ENCODE data around the gene PLD3. TPM values are rescaled to one million over a fixed set of nuclear protein-coding genes. Genes with fewer than 3 reads are reported as not detected.
A peak's percentile ranks its signal among the peaks of the same experiment; 100 is the strongest.

The PLD3 gene
- total and polyA plus RNA-seq, 2 donors (not counting 1 experiment from before 2014, with no cell fraction given): 208 to 230 TPM

DNA sequence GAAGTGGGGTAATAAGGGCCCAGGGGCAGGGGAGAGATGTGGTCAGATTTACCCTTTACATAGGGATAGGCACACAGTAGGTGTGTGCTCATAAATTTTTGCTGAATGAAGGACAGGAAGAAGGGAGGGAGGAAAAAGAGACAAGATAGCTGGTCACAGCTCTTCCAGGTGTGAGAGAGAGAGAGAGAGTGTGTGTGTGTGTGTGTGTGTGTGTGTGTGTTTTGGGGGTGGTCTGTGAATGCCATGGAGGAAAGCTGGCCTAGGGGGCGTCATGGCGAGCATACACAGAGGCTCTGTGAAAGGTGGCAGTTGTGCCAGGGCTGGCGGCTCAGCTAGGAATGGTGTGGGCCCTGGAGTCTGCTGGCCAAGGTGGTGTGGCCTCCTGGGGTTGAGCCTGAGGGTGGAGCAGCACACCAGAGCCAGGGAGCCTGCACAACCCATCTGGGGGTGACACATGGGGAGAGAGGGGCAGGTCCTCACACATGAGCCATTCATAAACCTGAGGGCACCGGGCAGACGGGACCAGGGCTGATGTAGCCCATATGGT lies 70.6 kb downstream of the PLD3 start:
- no peak for TF ChIP-seq EZH2 (IDR thresholded peaks at IDR 0.05; ENCODE audit: low read length, missing control alignments)
- TF ChIP-seq, protein P1, sequence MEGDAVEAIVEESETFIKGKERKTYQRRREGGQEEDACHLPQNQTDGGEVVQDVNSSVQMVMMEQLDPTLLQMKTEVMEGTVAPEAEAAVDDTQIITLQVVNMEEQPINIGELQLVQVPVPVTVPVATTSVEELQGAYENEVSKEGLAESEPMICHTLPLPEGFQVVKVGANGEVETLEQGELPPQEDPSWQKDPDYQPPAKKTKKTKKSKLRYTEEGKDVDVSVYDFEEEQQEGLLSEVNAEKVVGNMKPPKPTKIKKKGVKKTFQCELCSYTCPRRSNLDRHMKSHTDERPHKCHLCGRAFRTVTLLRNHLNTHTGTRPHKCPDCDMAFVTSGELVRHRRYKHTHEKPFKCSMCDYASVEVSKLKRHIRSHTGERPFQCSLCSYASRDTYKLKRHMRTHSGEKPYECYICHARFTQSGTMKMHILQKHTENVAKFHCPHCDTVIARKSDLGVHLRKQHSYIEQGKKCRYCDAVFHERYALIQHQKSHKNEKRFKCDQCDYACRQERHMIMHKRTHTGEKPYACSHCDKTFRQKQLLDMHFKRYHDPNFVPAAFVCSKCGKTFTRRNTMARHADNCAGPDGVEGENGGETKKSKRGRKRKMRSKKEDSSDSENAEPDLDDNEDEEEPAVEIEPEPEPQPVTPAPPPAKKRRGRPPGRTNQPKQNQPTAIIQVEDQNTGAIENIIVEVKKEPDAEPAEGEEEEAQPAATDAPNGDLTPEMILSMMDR (conservative IDR thresholded peaks at IDR 0.05 in 1 of 2, IDR thresholded peaks at IDR 0.05 in 1 of 2; ENCODE audit: low read depth in 1 of 2, low read length in 2 of 2): no peak

DNA sequence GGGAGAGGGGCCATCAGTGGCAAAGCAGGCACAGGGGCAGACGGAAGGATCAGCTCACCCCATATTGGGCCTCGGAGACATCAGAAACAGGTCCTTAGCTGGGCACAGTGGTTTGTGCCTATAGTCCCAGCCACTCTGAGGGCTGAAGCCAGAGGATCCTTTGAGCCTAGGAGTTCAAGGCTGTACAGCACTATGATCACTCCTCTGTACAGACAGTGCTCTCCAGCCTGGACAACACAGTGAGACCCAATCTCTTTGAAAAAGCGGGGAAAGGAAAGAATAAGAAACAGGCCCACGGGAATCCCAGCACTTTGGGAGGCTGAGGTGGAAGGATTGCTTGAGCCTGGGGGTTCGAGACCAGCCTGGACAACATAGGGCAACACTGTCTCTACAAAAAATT lies 71.3 kb downstream of the PLD3 start:
- Histone ChIP-seq H3K4me1 (ENCODE audit: control insufficient read depth, extremely low read depth, insufficient read depth, low read length) (peaks cover 12% of the 10 kb centered on the region), H3K27ac (ENCODE audit: insufficient read depth, low read length) (no peak overlapping the region), H3K4me3 (replicated peaks in 1 of 4; ENCODE audit: control extremely low read depth in 1 of 4, insufficient read depth in 1 of 4, low read depth in 3 of 4, low read length in 4 of 4) (no peak overlapping the region), H4K20me1 (ENCODE audit: control insufficient read depth, extremely low read depth, insufficient read depth, low read length) (no peaks in the 10 kb centered on the region), H3K4me2 (ENCODE audit: extremely low read depth, insufficient read depth, low read length) (no peak overlapping the region), H2AFZ (ENCODE audit: low read length) (no peak overlapping the region), H3K27me3 (ENCODE audit: control insufficient read depth, insufficient read depth, low read length) (no peaks in the 10 kb centered on the region), H3K79me2 (ENCODE audit: control insufficient read depth, insufficient read depth, low read length) (peaks cover 27% of the 10 kb centered on the region), H3K36me3 (ENCODE audit: control insufficient read depth, insufficient read depth, low read length) (peaks cover 9% of the 10 kb centered on the region), H3K9ac (ENCODE audit: insufficient read depth, low read length) (no peak overlapping the region), H3K9me3 (ENCODE audit: control insufficient read depth, insufficient read depth, low read depth, low read length) (no peaks in the 10 kb centered on the region)
- TF ChIP-seq, protein P1 (conservative IDR thresholded peaks at IDR 0.05 in 1 of 2, IDR thresholded peaks at IDR 0.05 in 1 of 2; ENCODE audit: low read depth in 1 of 2, low read length in 2 of 2): no peak
- no peak for TF ChIP-seq EZH2 (IDR thresholded peaks at IDR 0.05; ENCODE audit: low read length, missing control alignments)
- DNase-seq (ENCODE audit: low read depth in 2 of 2): no peak

More for the DNA sequence above, 70.6 kb downstream of the PLD3 start:
- Histone ChIP-seq H3K36me3 (ENCODE audit: control insufficient read depth, insufficient read depth, low read length) (peaks cover 9% of the 10 kb centered on the region), H3K9me3 (ENCODE audit: control insufficient read depth, insufficient read depth, low read depth, low read length) (no peaks in the 10 kb centered on the region), H4K20me1 (ENCODE audit: control insufficient read depth, extremely low read depth, insufficient read depth, low read length) (no peaks in the 10 kb centered on the region), H3K9ac (ENCODE audit: insufficient read depth, low read length) (no peak overlapping the region), H3K27me3 (ENCODE audit: control insufficient read depth, insufficient read depth, low read length) (no peaks in the 10 kb centered on the region), H3K4me1 (ENCODE audit: control insufficient read depth, extremely low read depth, insufficient read depth, low read length) (peaks cover 12% of the 10 kb centered on the region), H3K4me2 (ENCODE audit: extremely low read depth, insufficient read depth, low read length) (no peak overlapping the region), H3K79me2 (ENCODE audit: control insufficient read depth, insufficient read depth, low read length) (peaks cover 20% of the 10 kb centered on the region), H3K27ac (ENCODE audit: insufficient read depth, low read length) (no peak overlapping the region), H3K4me3 (replicated peaks in 1 of 4; ENCODE audit: control extremely low read depth in 1 of 4, insufficient read depth in 1 of 4, low read depth in 3 of 4, low read length in 4 of 4) (no peak overlapping the region), H2AFZ (ENCODE audit: low read length) (no peak overlapping the region)
- no peak for DNase-seq (ENCODE audit: low read depth in 2 of 2)

DNA sequence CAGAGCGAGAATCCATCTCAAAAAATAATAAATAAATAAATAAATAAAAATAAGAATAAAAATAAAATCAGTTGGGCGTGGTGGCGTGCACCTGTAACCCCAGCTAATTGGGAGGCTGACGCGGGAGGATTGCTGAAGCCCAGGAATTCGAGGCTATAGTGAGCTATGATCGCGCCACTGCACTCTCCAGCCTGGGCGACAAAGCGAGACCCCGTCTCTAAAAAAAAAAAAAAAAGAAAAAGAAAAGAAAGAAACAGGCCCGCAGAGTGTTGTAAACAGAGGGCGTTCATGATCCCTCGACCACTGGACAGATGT lies 71.9 kb downstream of the PLD3 start:
- Histone ChIP-seq H3K9me3 (ENCODE audit: control insufficient read depth, insufficient read depth, low read depth, low read length) (no peaks in the 10 kb centered on the region), H3K4me2 (ENCODE audit: extremely low read depth, insufficient read depth, low read length) (peak overlapping the region; percentile 9), H3K36me3 (ENCODE audit: control insufficient read depth, insufficient read depth, low read length) (peaks cover 9% of the 10 kb centered on the region), H2AFZ (ENCODE audit: low read length) (no peak overlapping the region), H3K4me3 (replicated peaks in 1 of 4; ENCODE audit: control extremely low read depth in 1 of 4, insufficient read depth in 1 of 4, low read depth in 3 of 4, low read length in 4 of 4) (peak overlapping the region; percentile 22 to 73 (median 50)), H3K79me2 (ENCODE audit: control insufficient read depth, insufficient read depth, low read length) (peaks cover 31% of the 10 kb centered on the region), H4K20me1 (ENCODE audit: control insufficient read depth, extremely low read depth, insufficient read depth, low read length) (no peaks in the 10 kb centered on the region), H3K27me3 (ENCODE audit: control insufficient read depth, insufficient read depth, low read length) (no peaks in the 10 kb centered on the region), H3K27ac (ENCODE audit: insufficient read depth, low read length) (peak overlapping the region; percentile 90), H3K4me1 (ENCODE audit: control insufficient read depth, extremely low read depth, insufficient read depth, low read length) (peaks cover 12% of the 10 kb centered on the region), H3K9ac (ENCODE audit: insufficient read depth, low read length) (peak overlapping the region; percentile 74)
- DNase-seq (ENCODE audit: low read depth in 2 of 2): no peak
- TF ChIP-seq EZH2 (IDR thresholded peaks at IDR 0.05; ENCODE audit: low read length, missing control alignments): no peak
- TF ChIP-seq, protein P1 (conservative IDR thresholded peaks at IDR 0.05 in 1 of 2, IDR thresholded peaks at IDR 0.05 in 1 of 2; ENCODE audit: low read depth in 1 of 2, low read length in 2 of 2): no peak

Data from fibroblast of lung (primary cell).